Midbrain (tissue), 1 donor: ENCODE data around the gene ARPC3.
A peak's percentile ranks its signal among the peaks of the same experiment; 100 is the strongest.
"Not testable (repeated sequence)": the region's sequence is repeated elsewhere in the genome, so short reads cannot be mapped to it uniquely, and the experiment has no call there.

Experiments
- DNase-seq: peaks from one replicate; lab custom pipeline; 2025; lab: John Stamatoyannopoulos, UW

The ARPC3 gene

GRCh38 chr12:110417113-110417512, 33.0 kb downstream of the ARPC3 start:
- DNase-seq, result not testable (repeated sequence)

DNA sequence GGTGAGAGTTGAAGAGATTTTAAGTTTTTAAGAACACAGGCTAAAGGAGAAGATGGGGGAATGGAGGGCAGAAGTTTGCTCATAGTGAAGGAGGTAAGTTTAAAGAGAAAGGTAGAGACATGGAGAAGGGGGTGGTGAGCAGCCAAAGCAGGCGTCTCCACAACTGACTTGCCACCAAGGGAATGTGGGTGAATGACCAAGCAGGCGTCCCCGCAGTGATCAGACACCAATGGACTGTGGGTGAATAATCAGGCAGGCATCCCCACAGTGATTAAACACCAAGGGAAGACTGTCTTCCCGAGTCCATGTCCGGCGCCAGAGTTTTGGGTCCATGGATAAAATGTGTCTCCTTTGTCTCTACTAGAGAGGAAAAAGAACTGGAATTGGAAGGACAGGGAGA, 40.1 kb downstream of the ARPC3 start:
- not testable (repeated sequence) for DNase-seq

DNA sequence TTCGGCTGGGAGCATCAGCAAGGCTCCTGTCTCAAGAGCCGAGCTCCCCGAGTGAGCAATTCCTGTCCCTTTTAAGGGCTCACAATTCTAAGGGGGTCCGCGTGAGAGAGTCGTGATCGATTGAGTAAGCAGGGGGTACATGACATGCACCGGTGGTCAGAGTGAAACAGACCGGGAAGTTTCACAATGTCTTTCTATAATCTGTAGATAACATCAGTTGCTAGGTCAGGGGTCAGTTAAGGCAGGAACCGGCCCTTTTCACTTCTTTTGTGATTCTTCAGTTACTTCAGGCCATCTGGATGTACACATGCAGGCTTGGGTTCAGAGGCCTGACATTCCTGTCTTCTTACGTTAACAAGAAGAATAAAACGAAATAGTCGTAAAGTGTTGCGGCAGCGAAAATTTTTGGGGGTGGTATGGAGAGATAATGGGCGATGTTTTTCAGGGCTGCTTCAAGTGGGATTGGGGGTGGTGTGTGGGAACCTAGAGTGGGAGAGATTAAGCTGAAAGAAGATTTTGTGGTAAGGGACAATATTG, 44.9 kb downstream of the ARPC3 start:
- DNase-seq, result not testable (repeated sequence)

DNA sequence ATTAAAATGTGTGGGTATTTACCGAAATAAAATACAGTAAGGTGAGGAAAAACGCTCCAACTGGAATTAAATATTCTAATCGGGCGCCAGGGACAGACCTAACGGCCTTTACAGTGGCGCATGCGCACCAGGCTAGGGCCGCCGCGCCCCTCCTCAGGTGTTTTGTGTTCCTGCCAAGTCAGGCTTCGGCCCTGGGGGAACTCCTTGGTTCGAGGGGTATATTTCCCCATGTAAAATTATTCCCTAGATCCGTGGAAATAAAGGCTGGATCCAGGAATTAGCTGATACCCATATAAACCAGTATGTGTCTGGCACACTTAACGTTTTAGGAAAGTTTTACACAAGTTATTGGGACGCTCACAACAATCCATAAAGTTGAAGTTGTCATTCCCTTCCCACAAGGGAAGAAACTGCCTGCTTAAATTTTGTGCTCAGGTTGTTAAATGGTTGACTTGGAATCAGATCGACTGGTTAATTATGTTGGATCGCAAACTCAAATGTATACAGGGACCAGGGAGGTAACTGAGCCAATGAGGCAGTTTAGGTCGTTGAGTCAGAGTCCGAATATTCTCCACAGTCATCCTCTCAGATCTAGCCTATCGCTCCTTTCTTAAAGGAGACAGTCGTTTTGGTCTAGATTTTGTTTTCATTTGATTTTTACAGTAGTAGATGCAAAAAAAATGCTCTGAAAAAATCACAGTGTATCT, 46.0 kb downstream of the ARPC3 start:
- DNase-seq, result peak; percentile 83

DNA sequence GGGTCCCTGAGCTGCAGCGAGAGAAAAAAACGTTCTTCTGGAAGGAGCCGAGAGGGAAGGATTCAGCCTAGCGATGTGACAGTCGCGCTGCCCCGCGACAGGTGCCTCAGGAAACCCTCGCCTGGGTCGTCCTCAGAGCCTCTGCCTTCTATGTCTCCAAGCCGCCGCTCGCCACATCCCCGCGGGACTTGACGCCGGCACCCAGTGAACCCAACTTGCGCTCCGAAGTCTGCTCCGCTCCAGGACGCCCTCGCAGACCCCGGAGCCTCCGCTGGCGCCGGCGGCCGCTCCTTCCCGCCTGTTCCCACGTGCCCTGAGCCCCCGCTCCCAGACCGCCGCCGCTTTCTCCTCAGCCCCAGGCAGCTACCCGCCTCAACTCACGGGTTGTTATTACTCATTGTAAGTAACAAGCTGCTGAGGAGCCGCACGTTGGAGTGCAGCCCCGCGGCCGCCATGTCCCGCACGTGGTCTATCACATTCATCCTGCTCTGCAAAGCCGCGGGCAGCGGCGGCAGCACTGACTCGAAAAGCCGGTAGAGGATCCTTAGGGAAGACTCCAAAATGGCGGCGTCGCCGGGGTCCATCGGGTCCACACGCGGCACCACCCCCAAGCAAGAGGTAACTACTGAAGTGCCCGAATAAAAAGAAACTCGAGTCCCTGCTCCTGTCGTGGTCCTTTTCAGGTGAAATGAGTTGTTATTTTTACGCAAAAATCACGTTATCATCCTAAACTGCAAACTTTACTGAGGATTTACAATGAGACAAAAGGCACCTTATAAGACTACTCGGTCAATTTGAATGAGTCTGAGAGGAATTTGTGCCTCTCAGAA, 46.8 kb downstream of the ARPC3 start, which contains the start of gene ANAPC7:
Gene ANAPC7 (minus strand): TSS at position 563 of the 830 bp plus-strand sequence. CDS start 81 bp downstream, at position 482.
- peak; percentile 90 for DNase-seq
